ENCODE results near the gene CRKL.

Gene CRKL

GRCh38 chr22:20981787-20982562, 64.8 kb downstream of the CRKL start, which contains the start of gene LZTR1:
TSS of gene LZTR1 (plus strand) at chr22:20982297. CDS start at chr22:20982372, 75 bp downstream.
- DNase-seq (ENCODE audit: low read depth in 2 of 2), result peak; percentile 44 to 47

DNA sequence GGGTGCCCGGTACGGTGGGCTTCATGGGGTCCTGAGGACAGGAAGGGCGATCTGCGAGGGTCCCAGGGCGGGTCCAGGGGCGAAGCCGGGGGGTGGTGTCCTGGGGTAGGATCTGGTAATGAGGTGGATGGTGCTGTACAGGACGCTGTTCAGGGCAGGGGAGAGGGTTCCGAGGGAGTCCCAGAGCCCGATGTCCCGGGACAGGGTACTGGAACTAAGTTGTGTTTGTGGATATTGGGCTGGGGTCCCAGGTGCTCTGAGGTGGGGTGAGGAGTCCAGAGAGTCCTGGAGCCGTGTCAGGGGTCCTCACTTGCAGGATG, 65.3 kb downstream of the CRKL start:
- DNase-seq (ENCODE audit: low read depth in 2 of 2), result no peak

GRCh38 chr22:20983081-20983771, 66.0 kb downstream of the CRKL start:
- DNase-seq (ENCODE audit: low read depth in 2 of 2), result no peak

DNA sequence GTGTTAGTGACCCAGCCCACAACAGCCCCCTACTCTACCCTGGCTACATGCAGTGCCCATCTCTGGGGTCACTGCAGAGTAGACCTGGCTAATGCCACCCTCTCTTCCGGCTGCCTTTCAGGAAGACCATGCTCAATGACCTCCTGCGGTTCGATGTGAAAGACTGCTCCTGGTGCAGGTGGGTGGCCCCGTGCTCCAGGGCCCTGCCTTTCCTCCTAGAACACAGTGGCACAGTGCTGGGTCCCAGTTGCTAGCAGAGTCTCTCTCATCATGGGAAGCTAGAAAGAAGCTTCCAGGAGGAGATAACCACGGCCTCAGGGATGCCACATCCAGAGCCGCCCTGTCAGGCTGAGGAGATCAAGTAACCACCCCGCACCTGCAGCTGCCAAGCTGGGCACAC, 68.5 kb downstream of the CRKL start:
- DNase-seq (ENCODE audit: low read depth in 2 of 2), result no peak

DNA sequence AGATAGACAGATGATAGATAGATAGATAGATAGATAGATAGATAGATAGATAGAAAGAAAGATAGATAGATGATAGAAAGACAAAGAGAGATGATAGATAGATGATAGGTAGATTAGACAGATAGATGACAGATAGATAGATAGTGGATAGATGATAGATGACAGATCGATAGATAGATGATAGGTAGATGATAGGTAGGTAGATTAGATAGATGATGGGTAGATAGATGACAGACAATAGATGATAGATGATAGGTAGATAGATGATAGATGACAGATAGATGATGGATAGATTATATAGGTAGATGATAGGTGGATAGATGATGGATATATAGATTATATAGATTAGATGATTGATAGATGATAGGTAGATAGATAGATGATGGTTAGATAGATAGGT, 69.2 kb downstream of the CRKL start:
- DNase-seq (ENCODE audit: low read depth in 2 of 2), result no peak

DNA sequence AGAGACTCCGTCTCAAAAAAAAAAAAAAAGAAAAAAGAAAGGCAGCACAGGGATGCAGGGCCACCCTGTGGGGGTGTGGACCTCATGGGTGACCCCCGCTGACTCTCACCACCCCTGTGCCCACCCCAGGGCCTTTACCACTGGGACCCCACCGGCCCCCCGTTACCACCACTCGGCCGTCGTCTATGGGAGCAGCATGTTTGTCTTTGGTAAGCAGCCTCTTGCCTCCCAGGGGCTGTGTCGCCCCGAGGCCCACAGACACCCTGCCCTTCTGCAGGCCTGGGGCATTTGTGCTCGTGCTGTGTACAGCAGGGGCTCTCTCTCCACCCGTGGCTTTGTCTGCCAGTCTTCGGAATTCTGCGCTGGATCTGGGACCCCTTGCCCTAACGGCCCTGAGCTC, 70.2 kb downstream of the CRKL start:
- no peak for DNase-seq (ENCODE audit: low read depth in 2 of 2)

- no peak for DNase-seq (ENCODE audit: low read depth in 2 of 2)
These were observed 71.5 kb downstream of the CRKL start for GRCh38 chr22:20988573-20989322.

- no peak for DNase-seq (ENCODE audit: low read depth in 2 of 2)
These were observed 72.3 kb downstream of the CRKL start for GRCh38 chr22:20989323-20990138.

DNA sequence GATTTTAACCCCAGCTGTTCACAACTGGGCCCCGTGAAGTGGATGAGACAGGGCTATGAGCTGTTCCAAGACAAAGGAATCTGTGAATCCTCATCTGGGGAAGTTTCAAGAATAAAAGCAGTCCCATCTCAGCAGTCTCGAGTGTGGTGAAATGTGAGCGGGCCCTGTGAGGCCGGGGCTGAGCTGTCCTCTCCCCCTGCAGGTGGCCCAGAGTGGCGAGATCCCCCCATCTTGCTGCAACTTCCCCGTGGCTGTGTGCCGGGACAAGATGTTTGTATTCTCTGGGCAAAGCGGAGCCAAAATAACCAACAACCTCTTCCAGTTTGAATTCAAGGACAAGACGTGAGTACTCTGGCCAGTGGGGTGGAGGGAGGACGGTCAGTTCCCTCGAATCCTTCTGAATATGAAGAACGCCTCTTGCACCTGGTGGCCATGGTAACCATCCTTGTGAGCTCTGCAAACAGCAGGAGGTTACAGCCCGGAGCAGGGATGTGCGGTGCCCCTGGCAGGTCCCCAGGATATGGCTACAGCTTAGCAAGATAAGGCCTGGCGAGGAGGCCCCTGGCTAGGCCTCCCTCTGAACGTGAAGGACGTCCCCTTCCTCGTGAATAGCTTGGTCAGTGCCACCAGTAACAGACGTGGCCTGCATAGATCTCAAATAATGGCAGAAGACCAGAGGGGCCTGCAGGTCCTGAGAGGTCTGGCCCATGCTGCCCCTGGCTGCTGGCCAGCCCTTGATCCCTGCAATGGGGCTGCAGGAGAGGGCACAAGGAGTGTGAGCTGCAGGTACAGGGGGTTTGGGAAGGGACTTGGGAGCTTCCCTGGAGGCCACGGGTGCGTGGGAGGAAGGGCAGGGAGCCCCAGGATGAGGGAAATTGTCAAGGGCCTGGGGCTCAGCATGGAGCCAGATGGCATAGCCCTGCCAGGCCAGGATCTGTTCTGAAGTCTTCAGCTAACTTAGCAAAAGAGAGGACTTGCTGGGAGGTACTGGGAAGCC, 73.3 kb downstream of the CRKL start:
- DNase-seq (ENCODE audit: low read depth in 2 of 2), result no peak

DNA sequence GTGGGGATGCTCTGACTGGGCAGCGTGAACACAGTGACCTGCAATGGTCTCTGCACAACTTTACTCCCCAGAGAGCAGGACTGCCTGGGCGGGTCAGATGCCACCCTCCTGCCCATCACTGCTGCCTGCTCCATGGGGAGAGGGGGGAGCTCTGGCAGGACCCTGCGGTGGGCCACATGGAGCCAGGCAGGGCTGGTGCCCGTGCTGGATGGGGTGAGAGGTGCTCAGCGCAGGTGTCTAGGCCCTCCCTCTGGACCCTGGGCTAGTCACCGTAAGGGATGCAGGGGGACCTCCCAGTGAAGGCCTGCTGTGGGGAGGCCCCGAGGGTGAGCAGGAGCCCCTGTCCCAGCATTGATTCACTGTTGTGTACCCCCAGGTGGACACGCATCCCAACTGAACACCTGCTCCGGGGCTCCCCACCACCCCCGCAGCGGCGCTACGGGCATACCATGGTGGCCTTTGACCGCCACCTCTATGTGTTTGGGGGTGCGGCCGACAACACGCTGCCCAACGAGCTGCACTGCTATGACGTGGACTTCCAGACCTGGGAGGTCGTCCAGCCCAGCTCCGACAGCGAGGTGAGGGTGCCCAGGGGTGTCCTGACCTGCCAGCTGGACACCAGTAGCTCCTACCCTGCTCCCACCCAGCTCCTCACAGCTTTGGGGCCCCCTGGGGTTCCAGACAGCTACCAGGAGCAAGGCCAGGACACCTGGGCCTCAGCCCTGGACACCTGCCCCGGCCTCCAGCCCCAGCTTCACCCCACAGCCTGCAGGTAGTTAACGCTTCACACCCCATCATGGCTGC, 74.2 kb downstream of the CRKL start:
- DNase-seq (ENCODE audit: low read depth in 2 of 2), result no peak

DNA sequence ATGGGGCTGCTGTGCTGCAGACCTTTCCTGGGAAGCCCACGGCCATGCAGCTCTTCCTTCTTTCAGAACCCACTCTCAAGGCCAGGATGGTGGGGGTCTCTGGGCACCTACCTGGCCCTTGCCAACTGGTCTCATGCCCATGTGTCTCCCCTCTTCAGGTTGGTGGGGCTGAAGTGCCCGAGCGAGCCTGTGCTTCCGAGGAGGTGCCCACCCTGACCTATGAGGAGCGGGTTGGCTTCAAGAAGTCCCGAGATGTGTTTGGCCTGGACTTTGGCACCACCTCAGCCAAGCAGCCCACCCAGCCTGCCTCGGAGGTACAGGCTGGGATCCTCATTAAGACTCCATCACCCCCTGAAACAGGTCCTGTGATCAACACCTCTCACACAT, 74.8 kb downstream of the CRKL start:
- DNase-seq (ENCODE audit: low read depth in 2 of 2), result no peak

GRCh38 chr22:20992456-20993303, 75.5 kb downstream of the CRKL start:
- no peak for DNase-seq (ENCODE audit: low read depth in 2 of 2)

DNA sequence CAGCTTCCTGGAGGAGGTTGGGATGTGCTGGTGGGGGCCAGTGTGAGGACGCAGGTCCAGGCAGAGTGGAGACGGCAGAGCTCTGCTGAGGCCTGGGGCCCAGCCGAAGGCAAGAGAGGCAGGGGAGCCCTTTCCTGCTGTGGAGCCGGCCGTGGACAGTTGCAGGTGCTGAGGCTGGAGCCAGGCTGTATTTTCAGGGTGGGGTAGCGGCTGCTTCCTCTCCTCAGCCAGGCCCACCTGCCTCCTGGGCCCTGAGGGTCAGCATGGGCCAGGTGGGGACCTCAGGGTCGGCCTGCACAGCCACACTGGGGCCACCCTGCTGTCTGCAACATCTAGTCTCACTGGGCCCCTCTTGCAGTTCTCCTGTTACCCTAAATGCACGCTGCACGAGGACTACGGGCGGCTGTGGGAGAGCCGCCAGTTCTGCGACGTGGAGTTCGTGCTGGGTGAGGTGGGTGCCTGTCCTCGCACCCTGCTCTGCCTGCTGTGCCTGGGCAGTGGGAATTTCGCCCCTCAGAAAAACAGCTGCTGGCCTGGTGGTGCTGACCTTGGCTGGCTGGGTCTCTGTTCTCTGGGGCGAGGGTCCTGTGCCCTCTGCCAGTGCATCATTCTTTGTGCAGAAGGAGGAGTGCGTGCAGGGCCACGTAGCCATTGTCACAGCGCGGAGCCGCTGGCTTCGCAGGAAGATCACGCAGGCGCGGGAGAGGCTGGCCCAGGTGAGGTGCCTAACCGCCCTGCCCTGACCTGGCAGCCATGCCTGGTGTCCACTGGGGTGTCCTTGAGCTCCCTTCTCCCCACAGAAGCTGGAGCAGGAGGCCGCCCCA, 76.3 kb downstream of the CRKL start:
- DNase-seq (ENCODE audit: low read depth in 2 of 2), result no peak

- no peak for DNase-seq (ENCODE audit: low read depth in 2 of 2)
These were observed 77.1 kb downstream of the CRKL start for GRCh38 chr22:20994128-20994901.

GRCh38 chr22:20994902-20995241, 77.7 kb downstream of the CRKL start:
- no peak for DNase-seq (ENCODE audit: low read depth in 2 of 2)

- no peak for DNase-seq (ENCODE audit: low read depth in 2 of 2)
These were observed 78.3 kb downstream of the CRKL start for GRCh38 chr22:20995329-20996030.

DNA sequence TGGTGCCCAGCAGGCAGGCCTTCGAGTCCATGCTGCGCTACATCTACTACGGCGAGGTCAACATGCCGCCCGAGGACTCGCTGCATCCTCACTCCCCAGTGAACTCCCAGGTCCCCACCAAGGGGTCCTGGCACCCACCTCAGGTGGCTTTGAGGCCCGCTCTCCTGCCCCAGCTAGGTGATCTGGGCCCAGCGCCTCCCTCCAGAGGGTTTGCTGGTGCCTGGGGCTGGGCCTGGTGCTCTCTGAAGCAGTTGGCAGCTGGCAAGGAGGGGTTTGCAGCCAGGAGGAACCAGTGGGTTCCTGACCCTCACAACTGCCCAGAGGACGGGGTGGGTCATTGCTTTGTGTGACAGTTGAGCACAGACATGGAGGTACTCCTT, 78.8 kb downstream of the CRKL start:
- DNase-seq (ENCODE audit: low read depth in 2 of 2), result no peak
